Activated T-helper 1 cell treated with anti-CD3 and anti-CD28 coated beads, Interleukin-12 subunit alpha, Interleukin-12 subunit beta, Interleukin-2, Interleukin-4 antibody, amounts not matched to agents 30 ng/mL and 10 ng/mL and 1 ng/mL, durations not matched to agents 14 hours and 24 hours and 36 hours (primary cell): Measurements from ENCODE around the gene UBE2J2. TPM values are rescaled to one million over a fixed set of nuclear protein-coding genes. Genes with fewer than 3 reads are reported as not detected.

Source experiments
- DNase-seq: peaks from one replicate; pipeline ENCODE4 v3.0.0; 2021; ENCODE audit warnings: low spot score
- H3K27ac Mint-ChIP-seq: one replicate; pipeline ENCODE4 v1.8.0; 2021; ENCODE audit warnings: mild to moderate bottlenecking, mixed read lengths
- H3K27me3 Mint-ChIP-seq: one replicate; pipeline ENCODE4 v1.8.0; 2022; ENCODE audit warnings: mild to moderate bottlenecking, moderate library complexity, mixed read lengths; ENCODE audit not compliant: insufficient read depth
- H3K36me3 Mint-ChIP-seq: one replicate; pipeline ENCODE4 v1.8.0; 2021; ENCODE audit warnings: low read depth, mixed read lengths
- H3K4me1 Mint-ChIP-seq: one replicate; pipeline ENCODE4 v1.8.0; 2021; ENCODE audit warnings: low read depth, mixed read lengths
- H3K4me3 Mint-ChIP-seq: one replicate; pipeline ENCODE4 v1.8.0; 2021; ENCODE audit warnings: mild to moderate bottlenecking, moderate library complexity, mixed read lengths
- H3K9me3 Mint-ChIP-seq: one replicate; pipeline ENCODE4 v1.8.0; 2021; ENCODE audit warnings: mixed read lengths
- intact Hi-C: fragments of 100-400 bp; cut with micrococcal nuclease; formaldehyde crosslinking; loops from one replicate; pipeline ENCODE4 v1.15.1; 2024
- total RNA-seq: library from RNA; stranded (reverse); gene quantifications from 2 replicates; pipeline ENCODE4 v1.2.3, GENCODE V29; 2022

Gene UBE2J2
- total RNA-seq, 1 donor from 2014 or later: 99.5 TPM

DNA sequence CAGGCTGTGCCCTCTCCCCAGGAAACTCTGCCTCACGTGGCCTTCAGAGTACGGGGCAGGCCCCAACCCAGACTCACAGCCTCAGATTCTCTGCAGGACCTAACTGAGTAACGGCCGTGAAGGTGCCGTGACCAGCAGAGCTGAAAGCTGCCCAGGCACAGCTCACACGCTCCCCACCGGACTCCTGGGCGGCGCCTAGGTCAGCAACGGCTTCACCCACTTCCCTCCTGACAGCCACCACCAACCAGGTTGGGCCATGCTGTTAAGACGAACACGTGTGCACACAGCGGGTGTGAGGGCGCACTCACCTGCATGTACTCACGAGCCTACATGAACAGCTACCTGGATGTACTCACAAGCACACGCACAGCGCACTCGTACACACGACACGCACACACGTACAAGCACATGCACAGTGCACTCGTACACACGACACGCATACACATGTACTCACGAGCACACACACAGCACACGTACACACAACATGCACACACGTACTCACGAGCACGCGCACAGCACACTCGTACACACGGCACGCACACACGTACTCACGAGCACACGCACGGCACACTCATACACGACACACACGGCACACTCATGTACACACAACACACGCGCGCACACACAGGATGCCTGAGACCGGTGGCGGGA, 51.0 kb downstream of the UBE2J2 start:
- peaks cover 45% of the 10 kb centered on the region for H3K36me3 Mint-ChIP-seq
- intact Hi-C loops: no loop called here
- peaks cover 20% of the 10 kb centered on the region for H3K4me1 Mint-ChIP-seq

DNA sequence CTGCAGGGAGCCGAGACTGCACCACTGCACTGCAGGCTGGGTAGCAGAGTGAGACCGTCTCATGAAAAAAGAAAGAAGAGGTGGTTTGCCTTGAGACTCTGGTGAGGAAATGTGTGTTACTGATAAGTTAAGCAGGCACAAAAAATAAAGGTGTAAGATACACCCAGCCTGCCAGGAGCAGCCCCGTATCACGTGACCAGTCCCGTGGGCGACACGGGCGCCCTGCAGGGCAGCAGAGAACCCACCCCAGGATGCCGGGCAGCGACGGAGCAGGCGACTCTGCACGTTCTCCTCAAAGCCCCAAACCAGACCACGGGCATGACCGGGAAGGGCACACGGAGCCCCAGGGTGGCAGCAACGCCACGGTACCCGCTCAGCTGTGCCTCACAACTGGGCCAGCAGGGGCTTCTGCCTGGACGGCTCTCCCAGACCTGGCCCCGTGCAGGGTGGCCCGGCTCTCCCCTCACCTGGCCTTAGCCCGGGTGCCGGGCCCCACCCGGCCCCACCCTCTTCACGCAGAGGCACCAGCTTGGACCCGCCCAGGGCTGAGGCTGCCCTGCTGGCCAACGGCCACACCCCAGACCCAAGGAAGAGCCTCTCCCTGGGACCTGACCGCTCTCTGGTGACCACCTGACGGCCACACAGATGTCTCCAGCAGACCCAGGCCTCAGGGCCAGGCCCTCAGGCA, 51.6 kb downstream of the UBE2J2 start:
- Mint-ChIP-seq H3K36me3 (peaks cover 48% of the 10 kb centered on the region), H3K9me3 (no peaks in the 10 kb centered on the region), H3K27ac (no peak overlapping the region), H3K27me3 (no peaks in the 10 kb centered on the region), H3K4me3 (no peak overlapping the region), H3K4me1 (peaks cover 23% of the 10 kb centered on the region)
- no peak for DNase-seq
- intact Hi-C loops: no loop called here

More for the DNA sequence above, 51.0 kb downstream of the UBE2J2 start:
- Mint-ChIP-seq H3K9me3 (no peaks in the 10 kb centered on the region), H3K27me3 (no peaks in the 10 kb centered on the region), H3K4me3 (no peak overlapping the region), H3K27ac (peak overlapping the region; percentile 53)
- no peak for DNase-seq

- Mint-ChIP-seq H3K36me3 (peaks cover 47% of the 10 kb centered on the region), H3K27me3 (no peaks in the 10 kb centered on the region), H3K4me1 (peaks cover 39% of the 10 kb centered on the region), H3K4me3 (no peak overlapping the region), H3K9me3 (no peaks in the 10 kb centered on the region), H3K27ac (peak overlapping the region; percentile 87)
- DNase-seq: no peak
- intact Hi-C loops: no loop called here
Measured at GRCh38 chr1:1220197-1220596, 53.5 kb downstream of the UBE2J2 start.

- H3K36me3 Mint-ChIP-seq: peaks cover 47% of the 10 kb centered on the region
- H3K4me1 Mint-ChIP-seq: peaks cover 48% of the 10 kb centered on the region
- no peaks in the 10 kb centered on the region for H3K9me3 Mint-ChIP-seq
- H3K27ac Mint-ChIP-seq: peak overlapping the region; percentile 87
- intact Hi-C loops: no loop called here
- H3K4me3 Mint-ChIP-seq: no peak overlapping the region
- H3K27me3 Mint-ChIP-seq: no peaks in the 10 kb centered on the region
- DNase-seq: no peak
Measured at GRCh38 chr1:1219341-1219740, 54.3 kb downstream of the UBE2J2 start.

- Mint-ChIP-seq H3K9me3 (no peaks in the 10 kb centered on the region), H3K27ac (peak overlapping the region; percentile 87), H3K4me3 (peak overlapping the region; percentile 30), H3K27me3 (no peaks in the 10 kb centered on the region), H3K36me3 (peaks cover 46% of the 10 kb centered on the region), H3K4me1 (peaks cover 50% of the 10 kb centered on the region)
- DNase-seq: no peak
- intact Hi-C loops: no loop called here
Measured at GRCh38 chr1:1218524-1219200, 55.0 kb downstream of the UBE2J2 start.

- Mint-ChIP-seq H3K27me3 (no peaks in the 10 kb centered on the region), H3K27ac (peak overlapping the region; percentile 86), H3K4me3 (peak overlapping the region; percentile 37), H3K9me3 (no peaks in the 10 kb centered on the region), H3K36me3 (peaks cover 40% of the 10 kb centered on the region), H3K4me1 (peaks cover 49% of the 10 kb centered on the region)
- DNase-seq: no peak
- intact Hi-C loops: no loop called here
Measured at GRCh38 chr1:1217621-1218523, 55.8 kb downstream of the UBE2J2 start.

DNA sequence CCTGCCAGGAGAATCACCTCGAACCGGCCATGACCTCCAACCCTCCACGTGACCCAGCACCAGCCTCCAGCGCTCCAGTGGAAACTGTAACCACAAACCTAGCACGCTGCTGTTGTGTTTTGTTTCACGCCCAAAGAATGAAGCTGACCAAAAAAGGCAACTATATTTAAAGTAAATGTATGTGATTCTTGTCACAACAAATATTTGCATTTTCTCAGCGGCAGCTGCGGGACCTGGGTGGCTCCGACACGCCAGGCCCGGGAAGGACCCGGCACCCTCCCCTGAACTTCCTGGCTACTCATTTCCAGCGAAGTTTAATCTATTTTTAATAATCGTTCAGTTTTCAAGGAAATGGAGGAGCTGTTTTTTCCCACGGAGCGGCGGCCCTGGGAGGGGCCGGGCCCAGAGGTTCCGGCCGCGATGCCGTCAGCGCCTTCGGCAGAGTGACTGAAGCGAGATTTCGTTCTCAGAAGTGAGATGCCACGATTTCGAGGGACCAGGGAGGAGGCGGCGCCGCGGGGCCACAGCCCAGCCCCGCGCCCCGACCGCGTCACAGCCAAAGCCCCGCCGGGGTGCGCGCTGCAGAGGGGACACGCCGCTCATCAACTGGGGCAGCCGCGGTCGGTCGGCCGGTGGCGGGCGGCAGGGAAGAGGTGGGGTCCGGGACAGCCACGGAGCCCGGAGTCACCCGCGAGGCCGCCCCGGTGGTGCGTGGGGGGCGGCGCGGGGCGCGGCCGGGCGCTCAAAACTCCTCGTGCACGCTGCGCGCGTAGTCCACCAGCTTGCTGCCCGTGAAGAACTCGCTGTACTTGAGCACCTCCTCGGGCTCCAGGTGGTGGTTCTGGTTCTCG, 56.7 kb downstream of the UBE2J2 start:
- H3K27ac Mint-ChIP-seq: peak overlapping the region; percentile 99
- no peak for DNase-seq
- no peaks in the 10 kb centered on the region for H3K9me3 Mint-ChIP-seq
- H3K27me3 Mint-ChIP-seq: no peaks in the 10 kb centered on the region
- peaks cover 37% of the 10 kb centered on the region for H3K36me3 Mint-ChIP-seq
- H3K4me3 Mint-ChIP-seq: peak overlapping the region; percentile 86
- intact Hi-C loops: loop anchor here (1.0 kb wide), 1 partner anchor 9 kb away; no protein-coding TSS in a partner anchor
- peaks cover 46% of the 10 kb centered on the region for H3K4me1 Mint-ChIP-seq

GRCh38 chr1:1215881-1216605, 57.6 kb downstream of the UBE2J2 start:
- H3K36me3 Mint-ChIP-seq: peaks cover 33% of the 10 kb centered on the region
- intact Hi-C loops: loop anchor here (1.0 to 2.0 kb wide), 2 partner anchors 8 to 15 kb away; no protein-coding TSS in a partner anchor
- peak overlapping the region; percentile 86 for H3K4me3 Mint-ChIP-seq
- peaks cover 46% of the 10 kb centered on the region for H3K4me1 Mint-ChIP-seq
- no peak for DNase-seq
- H3K27ac Mint-ChIP-seq: peak overlapping the region; percentile 99
- H3K27me3 Mint-ChIP-seq: no peaks in the 10 kb centered on the region
- H3K9me3 Mint-ChIP-seq: no peaks in the 10 kb centered on the region

- Mint-ChIP-seq H3K36me3 (peaks cover 28% of the 10 kb centered on the region), H3K27me3 (no peaks in the 10 kb centered on the region), H3K9me3 (no peaks in the 10 kb centered on the region), H3K4me3 (peak overlapping the region; percentile 86), H3K27ac (peak overlapping the region; percentile 87), H3K4me1 (peaks cover 41% of the 10 kb centered on the region)
- intact Hi-C loops: loop anchor here (2.0 kb wide), 1 partner anchor 14 kb away; no protein-coding TSS in a partner anchor
- DNase-seq: peak; percentile 37
Measured at GRCh38 chr1:1215080-1215676, 58.5 kb downstream of the UBE2J2 start.

GRCh38 chr1:1213345-1214265, 60.0 kb downstream of the UBE2J2 start, which contains the start of gene TNFRSF4:
TNFRSF4 (minus strand) TSS chr1:1214153; CDS start chr1:1214127, 26 bp downstream.
- no peaks in the 10 kb centered on the region for H3K9me3 Mint-ChIP-seq
- peak within 1 kb of the TSS; percentile 87 for H3K27ac Mint-ChIP-seq
- DNase-seq: no peak
- H3K4me3 Mint-ChIP-seq: peak within 1 kb of the TSS; percentile 86
- H3K27me3 Mint-ChIP-seq: no peaks in the 10 kb centered on the region
- peaks cover 25% of the 10 kb centered on the region for H3K36me3 Mint-ChIP-seq
- intact Hi-C loops: loop anchor here (1.0 to 2.0 kb wide), 2 partner anchors 13 to 17 kb away; no protein-coding TSS in a partner anchor
- peaks cover 48% of the 10 kb centered on the region for H3K4me1 Mint-ChIP-seq
